ENCODE data around the gene PAPLN. TPM values are rescaled to one million over a fixed set of nuclear protein-coding genes. Genes with fewer than 3 reads are reported as not detected.
A peak's percentile ranks its signal among the peaks of the same experiment; 100 is the strongest.

The PAPLN gene
- total RNA-seq, 1 donor from 2014 or later = 17.3 TPM

DNA sequence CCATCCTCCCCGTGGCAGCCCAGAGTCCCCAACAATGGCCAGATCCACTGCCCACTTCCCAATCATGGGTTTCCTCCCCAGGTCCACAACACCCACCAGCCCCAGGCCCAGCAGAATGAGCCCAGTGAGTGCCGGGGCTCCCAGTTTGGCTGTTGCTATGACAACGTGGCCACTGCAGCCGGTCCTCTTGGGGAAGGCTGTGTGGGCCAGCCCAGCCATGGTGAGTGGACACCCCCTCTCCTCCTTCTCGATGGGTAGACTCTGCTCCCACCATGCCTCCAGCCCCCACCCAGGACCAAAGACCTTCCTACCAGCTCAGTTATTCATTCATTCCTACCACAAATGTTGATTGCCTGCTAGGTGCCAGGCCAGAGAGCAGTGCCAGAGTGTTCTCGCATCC lies 23.8 kb downstream of the PAPLN start:
- no peak for DNase-seq (ENCODE audit: low spot score)

DNA sequence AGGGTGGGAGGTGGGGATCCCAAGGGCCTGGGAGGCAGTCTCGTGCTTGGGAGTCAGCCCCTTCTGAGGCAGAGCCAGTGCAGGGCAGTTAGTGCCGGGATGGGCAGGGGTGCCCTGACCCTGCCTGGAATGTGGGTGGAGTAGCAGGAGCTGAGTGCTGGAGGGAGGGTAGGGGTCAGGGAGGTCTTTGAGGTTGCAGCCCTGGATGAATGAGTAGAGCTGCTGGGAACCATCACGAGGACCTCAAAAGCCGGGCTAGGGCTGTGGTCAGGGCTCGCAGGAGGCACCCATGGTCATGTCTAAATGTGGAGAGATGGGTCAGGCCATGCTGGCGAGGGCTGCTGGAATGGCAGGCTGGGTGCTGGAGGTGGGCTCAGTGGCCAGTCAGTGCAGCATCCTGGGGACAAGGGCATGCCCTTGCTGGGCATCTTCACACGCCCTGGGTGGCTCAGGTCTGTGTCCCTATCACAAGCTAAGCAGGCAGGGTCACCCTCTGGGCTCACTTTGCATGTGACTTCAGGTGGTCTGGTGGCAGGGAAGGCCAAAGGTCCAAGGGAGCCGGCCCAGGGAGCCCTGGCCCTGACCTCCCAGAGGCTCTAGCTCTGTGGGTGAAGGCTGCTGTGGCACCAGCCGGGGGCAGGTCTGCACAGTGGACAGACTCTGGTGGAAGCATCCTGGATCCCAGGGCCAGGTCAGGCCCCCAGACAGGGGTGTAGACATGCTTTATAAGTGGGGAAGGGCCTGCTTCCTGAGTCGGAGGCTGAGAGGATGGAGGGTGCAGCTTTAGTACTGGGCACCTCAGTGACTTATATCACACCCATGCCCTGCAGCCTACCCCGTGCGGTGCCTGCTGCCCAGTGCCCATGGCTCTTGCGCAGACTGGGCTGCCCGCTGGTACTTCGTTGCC lies 24.5 kb downstream of the PAPLN start:
- no peak for DNase-seq (ENCODE audit: low spot score)

DNA sequence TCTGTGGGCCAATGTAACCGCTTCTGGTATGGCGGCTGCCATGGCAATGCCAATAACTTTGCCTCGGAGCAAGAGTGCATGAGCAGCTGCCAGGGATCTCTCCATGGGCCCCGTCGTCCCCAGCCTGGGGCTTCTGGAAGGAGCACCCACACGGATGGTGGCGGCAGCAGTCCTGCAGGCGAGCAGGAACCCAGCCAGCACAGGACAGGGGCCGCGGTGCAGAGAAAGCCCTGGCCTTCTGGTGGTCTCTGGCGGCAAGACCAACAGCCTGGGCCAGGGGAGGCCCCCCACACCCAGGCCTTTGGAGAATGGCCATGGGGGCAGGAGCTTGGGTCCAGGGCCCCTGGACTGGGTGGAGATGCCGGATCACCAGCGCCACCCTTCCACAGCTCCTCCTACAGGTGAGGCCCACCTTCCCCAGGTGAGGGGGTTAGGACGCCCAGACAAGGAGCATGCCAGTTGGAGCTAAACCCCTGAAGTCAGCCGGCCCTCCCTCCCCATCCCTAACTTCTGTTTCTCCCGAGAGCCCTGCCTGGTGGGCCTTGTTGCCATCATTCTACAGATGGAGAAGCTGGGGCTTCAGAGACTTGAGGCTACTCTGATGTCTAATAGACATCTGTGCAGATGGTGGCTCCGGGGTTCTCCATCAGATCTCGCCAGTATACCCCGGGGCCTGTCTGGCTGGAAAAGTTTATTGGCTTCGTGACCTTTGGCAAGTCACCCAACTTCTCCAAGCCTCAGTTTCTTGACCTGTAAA lies 25.3 kb downstream of the PAPLN start:
- no peak for DNase-seq (ENCODE audit: low spot score)

DNA sequence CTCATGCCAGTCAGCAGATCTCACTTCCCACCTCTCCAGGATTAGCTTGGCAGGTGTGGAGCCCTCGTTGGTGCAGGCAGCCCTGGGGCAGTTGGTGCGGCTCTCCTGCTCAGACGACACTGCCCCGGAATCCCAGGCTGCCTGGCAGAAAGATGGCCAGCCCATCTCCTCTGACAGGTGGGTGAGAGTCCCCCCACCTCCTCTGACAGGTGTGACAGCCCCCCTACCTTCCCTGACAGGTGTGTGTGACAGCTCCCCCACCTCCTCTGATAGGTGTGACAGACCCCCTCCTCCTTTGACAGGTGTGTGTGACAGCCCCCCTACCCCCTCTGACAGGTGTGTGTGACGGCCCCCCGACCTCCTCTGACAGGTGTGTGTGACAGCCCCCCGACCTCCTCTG lies 26.3 kb downstream of the PAPLN start:
- DNase-seq (ENCODE audit: low spot score) = no peak

DNA sequence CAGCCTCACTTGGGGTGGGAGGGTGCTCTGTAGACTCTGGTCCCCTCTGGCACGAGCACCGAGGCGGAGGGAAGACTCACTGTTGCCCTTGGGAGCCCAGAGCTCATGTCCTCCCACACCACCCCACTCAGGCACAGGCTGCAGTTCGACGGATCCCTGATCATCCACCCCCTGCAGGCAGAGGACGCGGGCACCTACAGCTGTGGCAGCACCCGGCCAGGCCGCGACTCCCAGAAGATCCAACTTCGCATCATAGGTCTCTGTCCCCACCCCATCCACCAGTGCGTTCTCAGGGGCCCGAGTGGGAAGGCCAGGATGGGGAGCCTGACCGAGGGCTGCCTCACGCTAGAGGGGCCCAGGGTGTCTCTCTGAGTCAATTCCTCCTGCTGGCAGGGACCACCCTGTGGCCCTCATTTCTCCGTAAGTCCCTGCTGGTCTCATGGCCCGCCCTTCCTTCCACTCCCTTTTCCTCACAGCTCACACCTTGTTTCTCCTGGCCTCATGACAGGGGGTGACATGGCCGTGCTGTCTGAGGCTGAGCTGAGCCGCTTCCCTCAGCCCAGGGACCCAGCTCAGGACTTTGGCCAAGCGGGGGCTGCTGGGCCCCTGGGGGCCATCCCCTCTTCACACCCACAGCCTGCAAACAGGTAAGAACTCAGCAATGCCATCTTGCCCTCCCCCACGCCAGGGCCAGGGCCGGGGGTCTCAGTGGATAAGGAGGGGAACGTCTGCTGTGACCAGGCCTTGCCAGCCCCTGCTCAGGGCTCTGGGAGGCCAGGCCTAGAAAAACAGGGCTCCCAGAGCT lies 27.0 kb downstream of the PAPLN start:
- DNase-seq (ENCODE audit: low spot score) = no peak

DNA sequence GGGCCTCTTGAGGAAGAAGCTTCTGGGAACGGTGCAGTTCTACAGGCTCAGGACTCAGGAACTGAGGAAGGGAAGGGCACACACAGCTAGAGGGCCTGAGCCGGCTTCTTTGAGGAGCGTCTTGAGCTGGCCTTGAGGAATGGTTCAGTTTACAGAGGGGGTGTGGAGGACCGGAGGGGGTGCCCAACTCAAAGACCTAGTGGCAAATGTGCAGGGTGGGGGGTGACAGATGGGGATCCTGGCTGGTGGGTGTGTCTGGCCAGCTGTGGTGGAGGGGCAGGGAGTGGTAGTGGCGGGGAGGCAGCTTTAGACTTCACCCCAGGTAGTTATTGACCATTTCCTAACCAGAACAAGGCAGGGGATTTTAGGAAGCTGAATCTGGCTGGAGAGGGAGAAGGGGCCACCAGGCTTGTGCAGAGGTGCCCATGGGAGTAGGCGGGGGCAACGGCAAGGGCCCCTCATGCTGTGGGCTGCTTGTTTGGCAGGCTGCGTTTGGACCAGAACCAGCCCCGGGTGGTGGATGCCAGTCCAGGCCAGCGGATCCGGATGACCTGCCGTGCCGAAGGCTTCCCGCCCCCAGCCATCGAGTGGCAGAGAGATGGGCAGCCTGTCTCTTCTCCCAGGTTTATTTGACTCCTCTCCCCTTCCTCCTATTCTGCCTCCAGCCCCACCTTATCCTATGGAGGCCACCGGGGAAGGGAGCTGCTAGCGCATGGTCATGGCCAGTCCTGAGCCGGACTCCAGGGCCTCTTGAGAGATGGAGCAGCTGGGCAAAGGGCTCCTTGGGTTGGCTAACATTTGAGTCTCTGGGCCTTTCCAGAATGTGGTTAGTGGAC lies 27.8 kb downstream of the PAPLN start:
- DNase-seq (ENCODE audit: low spot score) = no peak

DNA sequence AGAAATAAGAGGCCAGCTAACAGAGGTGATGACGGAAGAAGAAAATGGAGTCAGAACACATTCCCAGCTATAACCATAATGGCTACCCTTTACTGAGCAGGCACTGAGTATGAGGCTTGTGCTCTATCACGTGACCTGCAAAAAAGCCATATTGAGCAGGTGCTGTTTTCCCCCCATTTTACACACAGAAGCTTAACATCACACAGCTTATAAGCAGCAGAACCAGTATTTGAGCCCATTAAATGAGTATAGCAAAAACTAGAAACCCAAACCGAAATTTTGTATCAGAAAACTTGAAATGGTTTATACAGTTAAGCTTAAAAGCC lies 28.4 kb downstream of the PAPLN start:
- DNase-seq (ENCODE audit: low spot score) = no peak

DNA sequence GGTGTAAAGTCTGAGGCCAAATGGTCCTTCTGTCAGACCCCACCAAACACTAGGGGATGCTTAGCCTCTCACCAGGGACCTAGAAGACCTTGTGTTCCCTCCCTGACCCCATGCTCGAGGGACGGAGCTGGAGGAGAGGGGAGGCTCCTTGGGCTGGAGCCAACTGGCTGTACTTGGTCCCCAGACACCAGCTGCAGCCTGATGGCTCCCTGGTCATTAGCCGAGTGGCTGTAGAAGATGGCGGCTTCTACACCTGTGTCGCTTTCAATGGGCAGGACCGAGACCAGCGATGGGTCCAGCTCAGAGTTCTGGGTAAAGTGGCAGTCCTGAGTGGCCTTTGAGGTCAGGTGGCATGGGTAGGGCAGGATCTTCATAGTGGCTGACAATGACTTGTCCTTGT lies 29.0 kb downstream of the PAPLN start:
- no peak for DNase-seq (ENCODE audit: low spot score)

DNA sequence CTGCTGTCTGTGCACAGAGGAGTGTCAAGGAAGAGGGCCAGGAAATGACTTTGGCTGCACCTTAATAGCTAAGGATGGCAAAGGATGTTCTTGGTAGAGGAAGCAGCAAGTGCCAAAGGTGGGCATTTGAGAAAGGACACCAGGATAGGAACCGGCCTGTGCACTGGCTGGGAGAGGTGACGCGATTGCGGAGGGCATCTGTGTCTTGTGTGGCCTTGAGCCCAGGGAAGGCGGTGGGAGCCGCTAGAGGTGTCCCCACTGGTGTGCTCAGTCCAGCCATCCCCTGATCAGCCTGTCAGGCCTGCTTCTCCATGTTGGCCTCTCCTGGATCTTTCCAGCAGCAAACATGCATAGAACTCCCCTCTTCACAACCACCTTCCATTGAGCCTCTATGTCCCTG lies 30.2 kb downstream of the PAPLN start:
- no peak for DNase-seq (ENCODE audit: low spot score)

DNA sequence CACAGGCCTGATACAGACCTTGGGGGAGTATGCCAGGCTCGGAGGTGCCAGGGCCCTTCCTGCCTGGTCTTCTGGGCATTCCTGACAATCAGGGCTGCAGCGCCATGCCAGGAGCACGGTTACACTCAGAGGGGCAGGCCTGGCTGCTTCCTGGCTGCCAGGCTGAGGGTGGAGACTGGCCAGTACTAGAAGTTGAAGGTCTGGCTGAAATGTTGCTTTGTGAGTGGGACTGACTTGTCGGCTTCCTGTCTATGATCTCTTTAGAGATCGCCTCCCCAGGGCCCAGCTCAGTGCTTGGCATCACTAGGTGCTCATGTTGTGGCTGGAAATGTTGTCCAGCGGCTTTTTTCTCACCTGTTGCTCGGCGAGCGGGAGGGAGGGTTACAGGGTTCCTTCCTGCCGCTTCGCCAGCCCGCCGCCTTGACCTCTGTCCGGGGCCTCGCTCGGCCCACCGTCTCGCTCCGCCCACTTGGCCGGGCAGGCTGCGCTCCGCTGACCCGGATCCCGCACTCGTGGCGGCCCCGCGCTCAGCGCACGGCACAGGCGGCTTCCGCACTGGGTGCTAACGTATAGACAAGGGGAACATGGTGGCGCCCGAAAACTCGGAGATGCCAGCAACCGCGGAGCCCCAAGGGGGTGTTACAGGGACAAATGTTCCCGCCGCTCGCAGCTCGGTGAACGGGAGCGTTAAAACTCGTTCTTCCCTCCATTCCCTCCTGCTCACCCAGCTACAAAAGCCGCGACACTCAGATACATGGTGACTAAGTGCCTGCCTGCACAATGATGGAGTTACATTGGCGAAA lies 32.6 kb downstream of the PAPLN start:
- DNase-seq (ENCODE audit: low spot score) = peak; percentile 23

DNA sequence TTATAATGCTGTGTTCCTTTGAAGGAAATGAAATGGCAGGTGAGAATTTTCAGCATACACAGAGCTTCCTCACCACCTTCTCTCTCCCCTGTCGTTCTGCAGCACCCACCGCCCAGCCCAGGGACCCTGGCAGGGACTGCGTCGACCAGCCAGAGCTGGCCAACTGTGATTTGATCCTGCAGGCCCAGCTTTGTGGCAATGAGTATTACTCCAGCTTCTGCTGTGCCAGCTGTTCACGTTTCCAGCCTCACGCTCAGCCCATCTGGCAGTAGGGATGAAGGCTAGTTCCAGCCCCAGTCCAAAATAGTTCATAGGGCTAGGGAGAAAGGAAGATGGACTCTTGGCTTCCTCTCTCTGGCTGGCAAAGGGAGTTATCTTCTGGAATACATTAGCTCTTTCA lies 35.1 kb downstream of the PAPLN start:
- DNase-seq (ENCODE audit: low spot score) = no peak

DNA sequence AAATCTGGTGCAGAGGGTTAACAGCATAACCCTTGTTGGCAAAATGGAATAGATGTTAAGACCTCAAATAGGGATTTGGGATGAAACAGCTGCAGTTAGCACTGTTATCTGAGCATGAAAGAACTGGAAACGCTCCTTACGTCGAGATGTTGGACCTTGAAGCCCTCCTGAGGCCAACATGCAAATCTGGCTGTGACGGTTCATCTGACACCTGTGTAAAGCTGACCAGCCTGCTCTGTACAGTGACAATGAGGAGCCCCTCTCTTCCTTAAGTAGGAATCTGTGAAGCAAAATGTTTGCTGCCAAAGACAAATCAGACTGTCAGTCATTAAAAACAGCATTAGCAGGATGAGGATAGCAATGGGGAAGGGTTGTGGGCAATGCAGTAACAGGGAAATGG lies 36.5 kb downstream of the PAPLN start:
- no peak for DNase-seq (ENCODE audit: low spot score)

DNA sequence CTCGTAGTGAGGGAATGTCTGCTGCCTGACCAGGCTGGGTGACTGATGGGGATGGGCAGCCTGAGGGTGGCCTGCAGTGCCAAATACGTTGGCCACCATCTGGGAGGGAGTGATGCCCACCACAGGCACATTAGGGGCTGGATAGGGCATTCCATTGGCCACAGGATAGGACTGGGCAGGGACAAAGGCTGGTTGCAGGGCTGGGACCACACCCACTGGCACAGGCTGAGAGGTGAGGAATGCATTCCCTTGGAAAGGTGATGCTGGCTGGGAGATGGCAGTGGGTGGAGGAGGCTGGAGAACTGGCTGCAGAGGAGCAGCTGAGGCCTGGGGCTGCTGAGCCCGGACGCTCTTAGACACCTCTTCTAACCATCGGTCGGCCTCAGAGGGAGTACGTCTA lies 39.5 kb downstream of the PAPLN start:
- DNase-seq (ENCODE audit: low spot score) = no peak

DNA sequence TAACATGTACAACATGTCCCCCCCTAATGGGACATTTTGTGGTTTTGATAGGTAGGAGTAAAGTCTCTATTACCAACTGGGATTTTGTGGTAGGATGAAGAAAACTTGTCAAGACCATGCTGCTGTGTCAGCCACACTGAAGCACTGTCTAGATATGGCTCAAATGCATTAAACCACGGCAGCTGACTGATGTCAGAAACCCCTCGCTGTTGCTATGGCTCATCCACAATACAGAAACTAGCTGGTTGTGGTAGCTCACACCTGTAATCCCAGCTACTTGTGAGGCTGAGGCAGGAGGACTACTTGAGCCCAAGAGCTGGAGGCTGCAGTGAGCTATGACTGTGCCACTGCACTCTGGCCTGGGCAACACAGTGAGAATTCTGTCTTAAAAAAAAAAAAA lies 40.1 kb downstream of the PAPLN start:
- no peak for DNase-seq (ENCODE audit: low spot score)

DNA sequence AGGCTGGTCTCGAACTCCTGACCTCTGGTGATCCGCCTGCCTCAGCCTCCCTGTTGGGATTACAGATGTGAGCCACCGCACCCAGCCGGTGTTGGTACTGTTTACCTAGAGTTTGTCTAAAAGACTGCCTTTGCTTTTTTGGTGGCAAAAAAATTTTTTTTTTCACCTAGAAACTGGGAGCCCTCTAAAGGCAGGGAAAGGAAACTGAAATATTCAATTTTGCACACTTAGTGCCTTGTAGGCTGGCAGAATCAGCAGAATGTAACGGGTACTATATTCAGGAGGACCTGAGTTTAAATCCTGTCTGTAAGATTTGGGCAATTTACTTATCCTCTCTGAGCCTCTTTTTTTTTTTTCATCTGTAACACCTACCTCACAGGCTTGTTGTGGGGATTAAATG lies 43.6 kb downstream of the PAPLN start:
- DNase-seq (ENCODE audit: low spot score) = no peak

DNA sequence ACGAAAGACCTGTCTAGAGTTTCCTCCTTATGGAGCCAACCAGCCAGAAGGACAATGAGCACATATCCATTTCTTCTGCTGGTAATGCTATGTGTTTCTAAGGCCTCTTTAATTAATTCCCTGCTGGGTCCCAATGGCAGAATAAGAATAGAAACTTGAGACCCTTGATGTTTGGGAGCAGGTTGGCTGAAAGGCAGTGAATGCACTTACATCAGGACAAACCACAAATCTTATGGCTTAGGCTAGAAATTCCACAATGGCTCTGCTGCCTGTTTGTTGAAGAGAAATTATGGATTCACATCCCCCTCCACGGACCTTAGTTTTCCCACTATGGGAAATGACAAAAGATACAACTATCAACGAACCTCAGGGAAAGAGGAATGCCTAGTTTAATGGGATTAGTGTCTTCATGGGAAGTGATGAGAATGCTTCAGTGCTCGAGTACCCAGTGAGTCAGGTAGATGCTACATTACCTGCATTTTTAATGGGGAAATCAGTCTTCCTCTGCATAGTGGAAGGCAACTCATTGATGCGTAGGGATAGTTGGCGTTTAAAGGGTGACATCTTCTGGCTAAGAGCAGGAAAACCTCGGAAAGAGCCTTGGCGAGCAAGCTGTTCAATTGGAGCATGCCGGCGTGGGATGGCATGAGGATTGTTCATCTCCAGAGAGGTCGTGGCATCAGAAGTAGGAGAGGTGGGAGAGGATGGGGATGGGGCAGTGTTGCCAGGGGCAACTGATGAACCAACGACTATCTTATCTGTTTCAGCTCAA lies 46.5 kb downstream of the PAPLN start:
- no peak for DNase-seq (ENCODE audit: low spot score)

DNA sequence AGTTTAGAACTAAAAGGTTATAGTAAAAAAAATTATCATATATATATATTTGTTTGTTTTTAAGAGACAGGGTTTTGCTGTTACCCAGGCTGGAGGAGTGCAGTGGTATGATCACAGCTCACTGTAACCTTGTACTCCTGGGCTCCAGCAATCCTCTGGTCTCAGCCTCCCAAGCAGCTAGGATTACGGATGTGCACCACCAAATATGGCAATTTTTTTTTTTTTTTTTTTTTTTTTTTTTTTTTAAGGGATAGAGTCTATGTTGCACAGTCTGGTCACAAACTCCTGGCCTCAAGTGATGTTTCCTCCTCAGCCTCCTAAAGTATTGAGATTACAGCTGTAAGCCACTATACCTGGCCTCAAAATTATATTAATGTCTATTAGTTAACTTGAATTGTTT lies 48.7 kb downstream of the PAPLN start:
- DNase-seq (ENCODE audit: low spot score) = no peak

DNA sequence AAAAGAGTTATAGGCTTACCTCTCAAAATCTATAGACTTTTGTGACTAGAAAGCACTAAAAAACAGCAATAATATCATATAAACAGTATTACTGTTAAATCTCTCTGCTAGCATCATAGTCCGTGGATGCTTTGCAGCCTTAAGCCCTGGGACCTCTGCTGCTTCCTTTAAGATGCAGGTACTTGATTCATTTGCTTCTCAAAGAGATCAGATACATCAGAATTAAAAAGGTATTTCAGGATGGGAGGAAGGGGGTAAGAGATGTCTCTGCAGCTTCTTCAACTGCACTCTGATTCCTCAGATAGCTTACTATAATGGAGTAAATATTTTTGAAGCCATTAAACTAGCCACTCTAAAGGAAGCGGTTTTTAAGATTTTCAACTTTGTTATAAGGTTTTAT lies 49.3 kb downstream of the PAPLN start:
- no peak for DNase-seq (ENCODE audit: low spot score)

DNA sequence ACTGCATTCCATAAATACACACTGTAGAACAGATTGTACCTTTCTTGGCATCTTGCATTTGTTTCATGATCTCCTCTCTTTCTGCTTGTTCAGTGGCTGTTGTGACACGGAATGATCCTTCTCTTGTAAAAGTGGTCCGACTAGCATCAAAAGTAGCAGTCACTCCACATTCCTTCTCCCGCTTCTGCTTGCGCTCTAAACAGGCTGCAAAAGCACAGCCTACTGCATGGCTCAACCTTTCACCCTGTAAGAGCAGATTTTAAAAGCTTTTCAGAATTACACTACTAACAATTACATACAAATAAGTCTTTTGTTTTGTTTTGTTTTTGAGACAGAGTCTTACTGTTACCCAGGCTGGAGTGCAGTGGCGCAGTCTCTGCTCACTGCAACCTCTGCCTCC lies 49.8 kb downstream of the PAPLN start:
- no peak for DNase-seq (ENCODE audit: low spot score)

DNA sequence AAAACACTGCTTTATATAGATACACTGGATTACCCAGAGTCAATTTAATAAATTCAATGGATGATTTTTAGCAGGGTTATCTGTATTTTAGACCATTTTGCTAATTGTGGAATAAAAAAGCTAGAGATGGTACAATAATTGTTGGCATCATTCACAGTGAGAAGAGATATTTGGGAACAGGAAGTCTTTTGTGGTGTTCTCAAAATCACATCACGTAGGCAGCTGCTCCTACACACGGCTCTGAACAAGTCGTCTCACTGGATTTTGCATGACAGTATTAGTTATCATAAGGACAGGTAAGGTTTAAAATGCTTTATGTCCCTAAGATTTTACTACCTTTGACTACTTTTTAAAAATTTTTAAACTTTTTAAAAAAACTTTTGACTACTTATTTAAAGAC lies 52.0 kb downstream of the PAPLN start:
- DNase-seq (ENCODE audit: low spot score) = no peak

Data from mucosa of gallbladder (tissue), 1 donor.